Smooth muscle cell (in vitro differentiated cells): Measurements from ENCODE around the gene LRP8. TPM values are rescaled to one million over a fixed set of nuclear protein-coding genes. Genes with fewer than 3 reads are reported as not detected.

Experiments
- DNase-seq: peaks from one replicate; lab custom pipeline; 2025; ENCODE audit not compliant: unreplicated experiment; lab: John Stamatoyannopoulos, UW
- H2AFZ ChIP-seq: fragments of 200-600 bp; sonication (generic); 2 replicates; pipeline ENCODE4 v1.6.0; 2016; ENCODE audit warnings: antibody characterized with exemption, low read depth, mild to moderate bottlenecking
- H3F3A ChIP-seq: fragments of 200-600 bp; sonication (generic); 2 replicates; pipeline ENCODE4 v1.6.0; 2017; ENCODE audit warnings: antibody characterized with exemption, low read depth
- H3K27ac ChIP-seq: fragments of 200-600 bp; sonication (generic); 2 replicates; pipeline ENCODE4 v1.5.1; 2016; ENCODE audit warnings: low read depth, mild to moderate bottlenecking
- H3K27me3 ChIP-seq: fragments of 200-600 bp; sonication (generic); 2 replicates; pipeline ENCODE4 v1.6.1; 2016; ENCODE audit warnings: low read depth, mild to moderate bottlenecking
- H3K36me3 ChIP-seq: fragments of 200-600 bp; sonication (generic); 2 replicates; pipeline ENCODE4 v1.5.1; 2016; ENCODE audit warnings: low read depth
- H3K4me1 ChIP-seq: fragments of 200-600 bp; sonication (generic); 2 replicates; pipeline ENCODE4 v1.5.1; 2016; ENCODE audit warnings: low read depth
- H3K4me2 ChIP-seq: fragments of 200-600 bp; sonication (generic); 2 replicates; pipeline ENCODE4 v1.6.0; 2016; ENCODE audit warnings: mild to moderate bottlenecking
- H3K4me3 ChIP-seq: fragments of 200-600 bp; sonication (generic); 2 replicates; pipeline ENCODE4 v1.5.1; 2016; ENCODE audit warnings: mild to moderate bottlenecking
- H3K79me2 ChIP-seq: fragments of 200-600 bp; sonication (generic); 2 replicates; pipeline ENCODE4 v1.6.0; 2016; ENCODE audit warnings: low read depth, mild to moderate bottlenecking
- H3K9ac ChIP-seq: fragments of 200-600 bp; sonication (generic); 2 replicates; pipeline ENCODE4 v1.6.0; 2016; ENCODE audit warnings: low read depth
- H3K9me3 ChIP-seq: fragments of 200-600 bp; sonication (generic); replicated peaks from 2 replicates; pipeline ENCODE4 v1.5.1; 2016; ENCODE audit warnings: low read depth
- H4K20me1 ChIP-seq: fragments of 200-600 bp; sonication (generic); 2 replicates; pipeline ENCODE4 v1.6.0; 2016; ENCODE audit warnings: low read depth
- CTCF ChIP-seq: fragments of 200-600 bp; sonication (generic); IDR thresholded peaks from 2 replicates; pipeline ENCODE4 v1.5.1; 2017; ENCODE audit warnings: borderline replicate concordance, mild to moderate bottlenecking, antibody characterized with exemption; ENCODE audit not compliant: insufficient read depth, poor library complexity, severe bottlenecking
- WGBS: methylation state at CpG from one replicate; pipeline ENCODE4 v1.1.7; 2016; ENCODE audit warnings: low lambda C conversion rate; 5-methylcytosine and 5-hydroxymethylcytosine counted together
- polyA plus RNA-seq: library from polyadenylated mRNA; unstranded; fragments of >200 nt; fragmentation: Nextera tagmentation; extraction: Ambion mirVana; gene quantifications from 2 replicates; pipeline ENCODE4 v1.2.1, GENCODE V29; 2016
- total RNA-seq: library from RNA; depleted of rRNA; stranded (reverse); fragments of >200 nt; gene quantifications from 2 replicates; pipeline ENCODE4 v1.2.3, GENCODE V29; 2014

The LRP8 gene
- total and polyA plus RNA-seq, 2 experiments from 2014 or later: 5.6 to 8.1 TPM

- Histone ChIP-seq H3K4me1 (no peaks in the 10 kb centered on the region), H3F3A (no peaks in the 10 kb centered on the region), H4K20me1 (no peaks in the 10 kb centered on the region), H3K27ac (no peak overlapping the region), H3K27me3 (no peaks in the 10 kb centered on the region), H3K36me3 (no peaks in the 10 kb centered on the region), H3K4me2 (no peak overlapping the region), H3K79me2 (no peaks in the 10 kb centered on the region), H2AFZ (no peak overlapping the region), H3K9ac (no peak overlapping the region), H3K4me3 (no peak overlapping the region), H3K9me3 (no peaks in the 10 kb centered on the region)
- TF ChIP-seq CTCF: no peak
- no peak for DNase-seq
- 92% methylated on average over 7 of the region's 7 CpGs for WGBS
Observed at GRCh38 chr1:53349968-53350852, 22.3 kb upstream of the LRP8 start.

DNA sequence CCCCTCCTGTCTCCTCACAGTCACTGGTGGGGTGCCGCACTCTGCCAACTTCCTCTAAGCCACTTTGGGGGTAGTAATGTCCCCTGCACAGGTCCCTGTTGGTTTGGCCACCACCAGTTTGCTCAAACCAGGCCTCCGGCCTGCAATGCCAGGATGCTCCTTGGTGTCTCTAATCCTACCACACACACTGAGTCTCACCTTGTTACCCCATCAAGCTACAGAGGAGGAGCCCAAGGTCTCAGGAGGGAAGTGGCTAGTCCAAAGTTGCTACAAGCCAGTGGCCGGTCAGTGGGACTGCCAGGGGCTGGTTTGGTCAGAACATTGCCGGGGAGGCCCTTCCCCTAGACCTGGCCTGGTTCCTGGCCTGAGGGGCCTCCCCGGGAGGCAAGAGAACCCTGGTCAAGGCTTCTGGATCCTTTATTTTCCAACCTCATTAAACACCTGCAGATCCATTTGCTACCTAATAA, 21.5 kb upstream of the LRP8 start:
- DNase-seq: no peak
- Histone ChIP-seq H3K4me2 (no peak overlapping the region), H3F3A (no peaks in the 10 kb centered on the region), H3K4me3 (no peak overlapping the region), H3K9me3 (no peaks in the 10 kb centered on the region), H3K79me2 (no peaks in the 10 kb centered on the region), H3K27ac (no peak overlapping the region), H2AFZ (no peak overlapping the region), H3K4me1 (no peaks in the 10 kb centered on the region), H4K20me1 (no peaks in the 10 kb centered on the region), H3K36me3 (no peaks in the 10 kb centered on the region), H3K27me3 (no peaks in the 10 kb centered on the region), H3K9ac (no peak overlapping the region)
- no peak for TF ChIP-seq CTCF
- WGBS: 88% methylated on average over 5 of the region's 5 CpGs

DNA sequence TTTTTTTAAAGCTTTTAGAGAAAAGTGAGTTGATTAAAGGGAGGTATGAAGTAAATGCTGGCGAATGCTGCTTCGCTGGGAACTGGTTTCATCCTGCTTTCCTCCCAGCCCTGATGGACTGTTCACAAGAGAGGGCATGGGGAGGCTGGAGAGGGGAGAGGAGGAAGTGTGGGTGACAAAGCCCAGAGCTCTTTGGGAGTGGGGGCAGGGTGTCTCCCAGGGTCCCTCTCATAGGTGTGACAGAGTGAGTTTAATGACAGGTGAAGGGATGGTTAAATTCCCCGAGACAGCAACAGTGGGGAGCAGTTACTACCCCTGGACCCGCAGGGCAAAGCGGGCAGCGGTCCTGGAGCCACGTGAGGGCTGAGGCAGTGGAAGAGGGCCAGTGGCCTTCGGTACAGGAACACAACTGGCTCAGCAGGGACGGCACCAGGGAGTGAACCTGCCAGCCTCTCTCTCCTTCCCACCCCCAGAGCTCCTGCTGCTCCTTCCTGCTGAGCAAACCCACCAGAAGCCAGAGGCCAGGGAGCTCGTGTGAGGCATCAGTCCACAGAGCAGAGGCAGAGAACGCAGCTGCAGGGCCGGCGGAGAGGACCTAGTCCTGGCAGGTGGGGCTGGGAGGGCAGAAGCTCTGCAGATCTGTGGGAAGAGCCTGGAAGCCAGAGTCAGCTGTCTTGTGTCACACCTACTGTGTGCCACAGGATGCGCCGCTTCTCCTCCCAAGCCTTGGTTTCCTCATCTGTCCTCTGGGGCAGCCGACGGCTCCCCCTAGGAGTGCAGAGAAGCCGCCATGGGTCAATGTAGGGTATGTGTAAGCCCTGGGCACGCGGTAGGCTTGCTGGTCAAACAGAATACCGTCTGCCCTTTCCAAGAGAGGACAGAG, 20.9 kb upstream of the LRP8 start:
- Histone ChIP-seq H4K20me1 (no peaks in the 10 kb centered on the region), H3K79me2 (no peaks in the 10 kb centered on the region), H3K4me2 (no peak overlapping the region), H2AFZ (no peak overlapping the region), H3K4me3 (no peak overlapping the region), H3K9ac (no peak overlapping the region), H3K27me3 (no peaks in the 10 kb centered on the region), H3K9me3 (no peaks in the 10 kb centered on the region), H3K4me1 (no peaks in the 10 kb centered on the region), H3K36me3 (no peaks in the 10 kb centered on the region), H3K27ac (no peak overlapping the region), H3F3A (no peaks in the 10 kb centered on the region)
- DNase-seq: no peak
- no peak for TF ChIP-seq CTCF
- WGBS: 81% methylated on average over 21 of the region's 21 CpGs
